Embryonic facial prominence (tissue), 1 donor: ENCODE data around the gene GARRE1.
"Not testable (repeated sequence)": the region's sequence is repeated elsewhere in the genome, so short reads cannot be mapped to it uniquely, and the experiment has no call there.

Experiments
- DNase-seq: peaks from one replicate; pipeline ENCODE4 v3.0.0-alpha.2; 2016; ENCODE audit errors: extremely low spot score

GARRE1 gene

DNA sequence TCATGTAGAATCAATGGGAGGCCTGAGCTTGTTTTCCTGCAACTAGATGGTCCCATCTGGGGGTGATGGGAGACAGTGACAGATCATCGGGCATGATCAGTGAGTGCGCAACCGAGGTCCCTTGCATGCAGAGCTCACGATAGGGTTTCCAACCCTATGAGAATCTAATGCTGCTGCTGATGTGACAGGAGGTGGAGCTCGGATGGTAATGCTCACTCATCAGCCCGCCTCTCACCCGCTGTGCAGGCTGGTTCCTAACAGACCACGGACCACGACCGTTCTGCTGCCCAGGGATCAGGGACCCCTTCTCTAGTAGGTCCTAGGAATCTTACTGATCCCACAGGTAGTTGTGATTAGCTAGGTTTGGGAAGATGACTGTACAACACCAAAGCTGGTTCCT, 23.5 kb upstream of the GARRE1 start:
- no peak for DNase-seq

DNA sequence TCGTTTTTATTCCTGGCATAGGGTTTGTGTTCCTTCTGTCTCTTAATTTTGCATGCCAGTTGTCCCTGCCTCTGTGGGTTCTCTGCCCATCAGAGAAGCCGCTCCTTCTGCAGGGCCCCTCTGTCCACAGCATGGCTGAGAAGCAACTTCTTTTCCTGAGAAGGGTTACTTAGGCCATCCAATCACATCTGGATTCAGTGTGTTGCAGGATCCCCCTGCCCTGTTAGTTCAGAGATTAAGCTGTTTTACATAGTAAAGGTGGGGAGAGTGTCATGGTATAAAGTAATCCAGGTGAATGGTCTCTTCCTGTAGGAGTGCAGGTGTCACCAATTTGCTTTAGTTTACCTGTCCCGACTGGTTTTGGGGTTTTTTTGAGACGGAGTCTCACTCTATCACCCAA, 22.9 kb upstream of the GARRE1 start:
- no peak for DNase-seq

GRCh38 chr19:34232566-34233481, 21.5 kb upstream of the GARRE1 start:
- DNase-seq, result no peak

GRCh38 chr19:34235425-34235940, 18.9 kb upstream of the GARRE1 start:
- DNase-seq, result no peak

- DNase-seq, result no peak
Measured at GRCh38 chr19:34236035-34236987, 18.0 kb upstream of the GARRE1 start.

DNA sequence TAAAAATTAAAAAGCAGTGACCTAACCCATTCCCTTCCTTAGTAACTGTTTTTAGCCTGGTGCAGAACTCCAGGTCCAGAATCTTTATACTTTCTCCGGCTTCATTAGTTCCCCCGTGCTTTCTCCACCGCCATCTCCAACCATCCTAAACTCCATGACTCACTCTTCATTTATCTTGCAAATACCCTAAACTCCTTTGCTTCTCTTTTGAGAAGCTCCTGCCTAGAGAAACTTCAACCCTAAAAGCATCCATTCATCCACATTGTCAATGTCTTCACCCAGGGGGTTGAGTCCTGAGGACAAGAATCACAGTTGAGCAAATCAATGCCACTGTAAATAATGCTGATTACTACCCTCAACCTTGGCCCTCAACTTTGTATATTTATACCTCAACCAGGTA, 17.1 kb upstream of the GARRE1 start:
- DNase-seq, result no peak

GRCh38 chr19:34237939-34238338, 16.4 kb upstream of the GARRE1 start:
- DNase-seq, result no peak

DNA sequence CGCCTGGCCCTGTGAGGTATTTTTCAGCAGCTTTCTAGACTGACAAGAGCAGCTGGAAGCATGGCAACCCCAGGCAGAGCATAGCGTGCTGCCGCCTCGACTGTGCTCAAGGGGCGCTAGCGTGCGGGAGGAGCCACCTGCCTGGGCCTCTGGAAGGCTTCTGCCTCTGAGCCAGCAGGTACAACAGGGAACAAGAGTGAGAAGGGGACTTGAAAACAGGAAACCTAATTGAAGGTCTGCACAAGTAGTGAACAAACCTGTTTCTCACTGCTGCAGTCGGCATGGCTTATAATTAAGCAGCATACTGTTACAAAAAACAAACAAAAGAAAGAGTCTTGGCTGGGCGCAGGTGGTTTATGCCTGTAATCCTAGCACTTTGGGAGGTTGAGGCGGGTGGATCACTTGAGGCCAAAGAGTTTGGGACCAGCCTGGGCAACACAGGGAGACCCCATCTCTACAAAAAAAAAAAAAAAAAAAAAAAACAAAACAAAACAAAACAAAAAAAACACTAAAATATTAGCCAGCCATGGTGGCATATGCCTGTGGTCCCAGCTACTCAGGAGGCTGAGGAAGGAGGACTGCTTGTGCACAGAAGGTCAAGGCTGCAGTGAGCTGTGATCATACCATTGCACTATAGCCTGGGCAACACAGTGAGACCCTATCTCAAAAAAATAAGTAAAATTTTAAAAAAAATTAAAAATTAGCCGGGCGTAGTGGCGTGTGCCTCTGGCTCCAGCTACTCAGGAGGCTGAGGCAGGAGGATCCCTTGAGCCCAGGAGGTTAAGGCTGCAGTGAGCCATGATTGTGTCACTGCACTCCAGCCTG, 12.6 kb upstream of the GARRE1 start:
- DNase-seq, result no peak

GRCh38 chr19:34243138-34243875, 11.0 kb upstream of the GARRE1 start:
- not testable (repeated sequence) for DNase-seq

DNA sequence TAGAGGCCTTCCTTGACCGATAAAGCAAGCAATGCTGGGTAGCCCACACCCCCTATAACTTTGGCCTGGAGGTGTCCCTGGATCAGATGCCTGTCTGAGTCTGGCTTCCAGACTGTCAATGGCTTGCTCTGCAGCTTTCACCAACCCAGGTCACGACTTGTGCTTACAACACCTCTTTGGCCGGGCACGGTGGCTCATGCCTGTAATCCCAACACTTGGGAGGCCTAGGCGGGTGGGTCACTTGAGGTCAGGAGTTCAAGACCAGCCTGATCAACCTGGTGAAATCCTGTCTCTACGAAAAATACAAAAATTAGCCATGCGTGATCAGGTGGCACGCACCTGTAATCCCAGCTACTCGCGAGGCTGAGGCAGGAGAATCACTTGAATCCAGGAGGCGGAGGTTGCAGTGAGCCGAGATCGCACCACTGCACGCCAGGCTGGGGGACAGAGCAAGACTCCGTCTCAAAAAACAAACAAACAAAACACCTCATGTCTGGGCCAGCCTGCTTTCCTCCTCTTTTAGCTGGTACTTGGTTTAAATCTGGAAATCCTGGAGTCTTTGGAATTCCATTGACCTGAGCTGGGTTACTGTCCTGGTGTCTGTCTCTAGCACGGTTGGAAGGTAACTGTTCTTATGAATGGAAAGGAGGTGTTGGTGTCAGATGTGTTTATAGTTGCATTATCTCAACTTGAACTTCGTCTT, 10.3 kb upstream of the GARRE1 start:
- DNase-seq, result no peak

DNA sequence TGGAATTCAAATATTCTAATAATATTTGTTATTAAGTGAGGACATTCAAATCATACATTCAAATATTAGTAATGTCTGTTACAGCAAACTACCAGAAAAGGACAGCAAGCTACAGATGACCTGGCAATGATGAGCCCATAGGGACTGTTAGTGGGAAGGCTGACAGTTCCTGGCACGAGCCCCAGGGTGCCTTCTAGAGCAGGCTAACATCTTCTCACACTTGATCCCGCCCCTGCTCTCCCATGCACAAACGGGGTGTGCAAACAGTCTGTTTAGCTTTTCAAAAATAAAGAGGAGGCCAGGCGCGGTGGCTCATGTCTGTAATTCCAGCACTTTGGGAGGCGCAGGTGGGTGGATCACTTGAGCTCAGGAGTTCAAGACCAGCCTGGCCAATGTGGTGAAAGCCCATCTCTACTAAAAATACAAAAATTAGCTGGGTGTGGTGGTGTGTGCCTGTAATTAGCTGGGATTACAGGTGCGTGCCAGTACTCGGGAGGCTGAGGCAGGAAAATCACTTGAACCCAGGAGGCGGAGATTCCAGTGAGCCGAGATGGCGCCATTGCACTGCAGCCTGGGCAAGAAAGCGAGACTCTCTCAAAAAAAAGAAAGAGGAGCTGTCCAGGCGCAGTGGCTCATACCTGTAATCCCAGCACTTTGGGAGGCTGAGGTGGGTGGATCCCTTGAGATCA, 9.6 kb upstream of the GARRE1 start:
- DNase-seq, result no peak

GRCh38 chr19:34246340-34246739, 8.0 kb upstream of the GARRE1 start:
- no peak for DNase-seq

GRCh38 chr19:34248941-34249340, 5.4 kb upstream of the GARRE1 start:
- DNase-seq, result no peak

DNA sequence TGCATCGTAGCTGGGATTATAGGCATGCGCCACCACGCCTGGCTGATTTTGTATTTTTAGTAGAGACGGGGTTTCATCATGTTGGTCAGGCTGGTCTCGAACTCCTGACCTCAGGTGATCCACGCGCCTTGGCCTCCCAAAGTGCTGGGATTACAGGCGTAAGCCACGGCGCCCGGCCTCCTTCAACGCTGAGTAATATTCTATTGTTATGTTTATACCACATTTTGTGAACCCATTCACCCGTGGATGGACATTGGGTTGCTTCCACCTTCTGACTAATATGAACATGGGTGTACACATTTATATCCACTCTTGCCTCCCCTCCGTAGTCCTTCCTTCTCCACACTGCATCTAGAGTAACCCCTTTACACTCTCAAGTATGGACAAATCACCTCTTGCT, 1.2 kb upstream of the GARRE1 start:
- not testable (repeated sequence) for DNase-seq

- not testable (repeated sequence) for DNase-seq
Measured at GRCh38 chr19:34253681-34254045, 691 bp upstream of the GARRE1 start.

GRCh38 chr19:34254698-34255432, 511 bp downstream of the GARRE1 start:
- no peak for DNase-seq

GRCh38 chr19:34255546-34255945, 1.2 kb downstream of the GARRE1 start:
- DNase-seq, result no peak

DNA sequence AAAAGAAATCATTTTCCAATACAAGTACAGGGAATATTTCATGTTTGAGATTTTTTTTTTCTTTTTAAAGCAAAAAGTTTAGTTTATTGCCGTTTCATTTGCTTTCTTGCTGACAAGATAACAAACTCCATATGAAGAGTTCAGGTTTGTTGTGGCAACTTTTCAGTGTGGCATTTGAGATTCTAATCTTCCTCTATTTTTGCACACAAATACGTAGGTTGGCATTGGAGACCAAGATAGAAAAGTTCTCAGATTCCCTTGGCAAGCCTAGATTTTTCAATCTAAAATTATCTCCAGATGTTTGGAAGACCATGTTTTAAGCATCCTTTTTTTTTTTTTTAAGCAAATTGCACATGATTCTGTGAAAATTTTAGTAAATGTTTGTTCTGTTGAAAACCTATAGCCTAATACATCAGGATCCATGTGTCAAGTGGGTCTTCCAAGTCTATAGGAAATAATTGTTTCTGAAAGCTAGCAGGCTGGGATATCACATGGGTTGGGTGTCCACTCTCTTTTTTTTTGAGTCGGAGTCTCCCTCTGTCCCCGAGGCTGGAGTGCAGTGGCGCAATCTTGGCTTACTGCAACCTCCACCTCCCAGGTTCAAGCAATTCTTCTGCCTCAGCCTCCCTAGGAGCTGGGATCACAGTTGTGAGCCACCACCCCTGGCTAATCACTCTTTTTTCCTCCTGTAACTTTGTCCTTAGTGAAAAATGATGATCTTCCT, 2.6 kb downstream of the GARRE1 start:
- DNase-seq, result no peak
